KBM-7 (cell line): ENCODE results near the gene BDH1.
"Not testable (repeated sequence)": the region's sequence is repeated elsewhere in the genome, so short reads cannot be mapped to it uniquely, and the experiment has no call there.

Source experiments
- DNase-seq: peaks from one replicate; pipeline ENCODE4 v3.0.0-alpha.2; 2015
- in situ Hi-C: fragments of 300-500 bp; cut with MboI; formaldehyde crosslinking; loops from 2 replicates; pipeline ENCODE4 v1.14.3; 2020; ENCODE audit warnings: low sequenced_read_pairs, low pct_unique_long_range_greater_than_20kb, mixed read lengths

BDH1 gene

DNA sequence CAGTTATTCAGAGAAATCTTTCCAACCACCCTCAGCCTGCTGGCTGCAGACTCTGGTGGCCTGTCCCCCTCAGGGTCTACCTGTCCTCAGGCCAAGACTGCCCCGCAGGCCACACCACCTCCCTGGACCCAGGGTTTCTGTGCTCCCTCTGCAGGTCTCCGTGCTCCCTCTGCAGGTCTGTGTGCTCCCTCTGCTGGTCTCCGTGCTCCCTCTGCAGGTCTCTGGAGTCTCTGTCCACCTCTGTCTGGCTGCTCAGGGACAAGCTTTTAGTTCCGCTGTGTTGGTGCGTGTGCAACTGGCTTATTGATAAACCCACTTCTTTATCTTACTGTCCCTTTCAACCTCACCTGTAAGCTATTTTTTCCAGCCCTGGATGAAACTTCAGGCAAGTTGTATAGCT is 30.1 kb downstream of the BDH1 start:
- in situ Hi-C loops, result no loop called here
- no peak for DNase-seq

DNA sequence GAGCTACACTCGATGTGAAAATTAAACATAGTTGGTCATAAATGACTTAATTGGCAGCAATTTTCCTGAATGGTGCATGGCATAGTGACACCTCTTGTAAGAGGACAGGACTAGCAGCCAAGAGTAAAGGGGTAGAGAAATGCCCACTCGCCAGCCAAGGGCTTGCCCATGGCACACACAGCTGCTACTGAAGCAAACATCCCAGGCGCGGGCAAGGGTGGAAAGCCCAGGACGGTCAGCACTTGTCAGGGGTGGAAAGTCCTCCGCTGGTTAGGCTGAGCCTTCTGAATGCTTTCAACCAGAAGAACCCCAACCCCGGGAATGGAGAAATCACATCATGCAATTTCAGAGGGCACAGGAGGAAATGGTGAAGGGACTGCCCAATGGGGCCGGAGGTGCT is 31.6 kb downstream of the BDH1 start:
- DNase-seq, result no peak

DNA sequence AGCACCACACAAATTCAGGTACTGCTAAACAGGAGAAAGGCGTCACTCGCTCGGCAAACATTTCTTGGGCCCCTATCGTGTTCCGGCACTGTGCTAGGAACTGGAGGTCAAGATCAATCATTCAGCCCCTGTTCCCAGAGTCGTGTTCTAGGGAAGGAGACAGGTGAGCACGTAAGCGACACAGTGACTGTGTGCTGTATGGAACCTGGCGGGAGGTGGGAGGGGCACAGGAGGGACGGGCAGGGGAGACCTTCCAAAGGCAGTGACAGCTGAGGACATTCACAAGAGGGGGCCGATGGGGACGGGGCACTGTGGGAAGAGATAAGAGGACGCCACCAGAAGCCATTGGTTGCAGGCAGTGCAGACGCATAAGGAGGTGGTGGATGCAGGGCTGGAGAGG is 32.2 kb downstream of the BDH1 start:
- in situ Hi-C loops, result loop anchor here (25.0 kb wide), 1 partner anchor 536 kb away; no protein-coding TSS in a partner anchor
- DNase-seq, result no peak

More for the DNA sequence above, 31.6 kb downstream of the BDH1 start:
- in situ Hi-C loops, result loop anchor here (25.0 kb wide), 1 partner anchor 537 kb away; no protein-coding TSS in a partner anchor

DNA sequence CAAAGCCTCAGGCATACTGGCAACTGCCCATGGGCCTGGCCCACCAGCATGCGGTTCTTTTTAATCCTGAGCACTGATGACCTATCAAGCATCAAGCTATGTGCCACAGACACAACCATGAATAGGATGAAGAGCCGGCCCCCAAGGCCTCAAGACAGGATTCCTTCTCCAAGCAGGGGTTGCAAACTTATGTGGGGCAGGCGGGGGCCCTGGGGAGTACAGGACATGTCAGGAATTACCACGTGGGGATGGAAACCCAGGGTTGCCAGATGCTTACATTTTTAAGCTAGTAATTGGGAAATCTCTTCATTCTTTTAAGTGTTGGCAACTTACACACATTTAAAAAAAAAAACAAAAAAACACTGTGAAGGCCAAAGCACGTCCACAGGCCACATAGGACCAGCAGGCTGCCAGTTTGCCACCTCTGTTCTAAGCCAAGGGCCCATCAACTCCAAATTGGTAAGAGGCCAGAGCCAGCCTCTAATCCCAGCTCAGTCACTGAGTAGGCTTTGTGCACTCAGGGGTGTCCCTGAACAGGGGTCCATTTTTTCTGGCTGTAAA is 32.8 kb downstream of the BDH1 start:
- in situ Hi-C loops, result loop anchor here (25.0 kb wide), 1 partner anchor 536 kb away; no protein-coding TSS in a partner anchor
- DNase-seq, result no peak

DNA sequence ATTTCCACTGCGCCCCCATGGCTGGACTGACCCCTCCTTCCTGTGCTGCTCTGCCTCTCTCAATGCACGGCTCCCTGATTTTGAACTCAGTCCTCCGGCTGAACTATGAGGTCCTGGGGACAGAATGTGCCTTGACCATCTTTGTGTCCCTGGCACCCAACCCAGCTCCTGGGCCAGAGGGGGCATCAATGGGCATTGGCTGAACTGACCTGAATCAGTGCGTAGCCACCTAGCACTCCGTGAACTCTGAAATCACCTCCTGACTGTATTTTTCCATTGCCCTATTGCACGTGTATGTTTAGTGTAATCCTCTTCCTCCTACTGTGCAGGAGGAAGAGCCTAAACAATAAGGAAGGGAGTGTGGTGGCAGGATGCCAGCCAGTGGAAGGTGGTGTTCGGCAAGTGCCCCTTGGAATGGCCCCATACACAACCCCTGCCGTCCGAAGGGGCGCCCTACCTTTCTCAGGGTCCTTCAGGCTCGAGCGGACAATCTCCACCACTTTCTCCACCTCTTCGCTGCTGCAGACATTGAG is 33.5 kb downstream of the BDH1 start:
- in situ Hi-C loops, result loop anchor here (25.0 kb wide), 1 partner anchor 535 kb away; no protein-coding TSS in a partner anchor
- no peak for DNase-seq

DNA sequence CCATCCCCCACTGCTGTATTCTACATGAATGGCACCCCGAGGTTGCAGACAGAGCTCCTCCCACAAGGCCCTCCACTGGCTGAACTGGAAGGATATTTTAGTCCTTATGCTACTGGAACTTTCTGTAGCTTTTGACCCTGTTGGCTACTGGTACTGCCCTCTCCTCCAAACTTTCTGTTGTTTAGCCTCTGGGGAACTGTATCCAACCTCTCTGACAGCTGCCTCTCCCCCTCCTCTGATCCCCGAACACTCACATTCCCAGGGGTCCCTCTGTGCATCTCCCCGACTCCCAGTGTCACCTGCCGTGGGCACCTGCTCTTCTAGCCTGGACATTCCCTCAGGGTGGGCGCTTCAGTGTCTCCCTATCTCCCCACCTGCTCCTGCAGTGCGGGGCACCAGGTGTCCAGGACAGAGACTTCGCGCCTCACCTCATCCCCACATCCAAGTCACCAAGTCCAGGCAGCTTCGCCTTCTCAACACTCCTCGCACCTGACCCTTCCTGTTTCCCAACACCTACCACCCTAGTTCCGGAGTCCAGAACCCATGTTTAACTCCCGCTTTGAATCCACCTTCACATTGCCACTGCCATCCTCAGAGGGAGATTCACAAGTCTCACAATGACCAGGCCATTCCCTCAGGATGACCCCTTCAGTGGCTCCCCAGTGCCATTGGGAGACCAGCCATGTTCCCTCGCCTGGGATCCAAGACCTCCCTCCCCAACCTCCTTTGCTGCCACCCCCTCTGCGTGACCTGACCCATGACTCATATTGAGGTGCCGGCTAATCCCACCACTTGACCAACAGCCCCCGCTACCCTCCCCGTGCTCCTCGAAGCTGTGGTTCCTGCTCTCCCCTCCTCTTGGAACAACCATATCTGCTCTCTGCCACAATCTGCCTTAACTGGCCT is 34.2 kb downstream of the BDH1 start:
- in situ Hi-C loops, result loop anchor here (25.0 kb wide), 1 partner anchor 534 kb away; no protein-coding TSS in a partner anchor
- DNase-seq, result no peak

DNA sequence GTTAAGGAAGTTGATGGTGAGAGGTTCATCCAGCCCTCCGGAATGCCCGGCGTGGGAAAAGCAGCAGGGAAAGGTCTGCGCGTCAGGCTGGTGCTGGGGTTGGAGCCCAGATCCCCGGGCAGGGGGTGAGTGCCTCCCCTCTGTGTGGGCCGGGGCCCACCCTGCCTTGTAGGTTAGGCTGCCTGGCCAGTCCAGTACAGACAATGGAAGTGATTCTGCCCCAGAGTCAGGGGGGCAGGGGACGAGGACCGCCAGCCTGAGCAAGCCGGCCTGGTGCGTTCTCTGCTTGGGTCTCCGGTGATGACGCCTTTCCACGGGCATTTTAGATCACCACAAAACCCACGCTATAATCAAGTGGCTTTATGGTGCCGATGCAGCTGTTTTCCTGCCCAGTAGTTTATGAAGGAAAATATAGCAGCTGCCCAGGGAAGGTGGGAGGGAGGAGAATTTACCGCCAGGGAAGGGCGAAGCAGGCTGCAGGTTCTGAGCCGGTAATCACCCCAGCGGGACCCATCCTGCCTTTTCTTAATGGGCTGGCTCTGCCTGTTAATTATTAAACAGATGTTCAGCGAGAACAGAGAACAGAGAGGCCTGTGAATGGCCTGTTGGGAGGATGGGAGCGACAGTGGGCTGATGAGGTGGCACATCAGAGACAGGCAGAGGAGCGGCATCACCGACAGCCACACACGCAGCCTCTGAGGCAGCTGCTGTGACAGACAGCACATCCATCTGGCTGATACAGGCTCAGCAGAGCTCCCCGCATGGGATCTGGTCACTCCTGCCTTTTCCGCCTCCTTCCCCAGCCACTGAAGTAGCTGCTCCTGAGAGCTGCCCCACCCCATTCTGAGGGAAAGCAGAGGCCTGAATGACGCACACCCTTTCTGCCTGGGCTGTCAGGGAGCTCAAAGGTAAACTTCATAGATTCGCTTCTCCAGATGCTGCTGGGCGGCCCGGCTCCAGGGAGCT is 35.2 kb downstream of the BDH1 start:
- in situ Hi-C loops, result loop anchor here (25.0 kb wide), 1 partner anchor 533 kb away; no protein-coding TSS in a partner anchor
- DNase-seq, result no peak

DNA sequence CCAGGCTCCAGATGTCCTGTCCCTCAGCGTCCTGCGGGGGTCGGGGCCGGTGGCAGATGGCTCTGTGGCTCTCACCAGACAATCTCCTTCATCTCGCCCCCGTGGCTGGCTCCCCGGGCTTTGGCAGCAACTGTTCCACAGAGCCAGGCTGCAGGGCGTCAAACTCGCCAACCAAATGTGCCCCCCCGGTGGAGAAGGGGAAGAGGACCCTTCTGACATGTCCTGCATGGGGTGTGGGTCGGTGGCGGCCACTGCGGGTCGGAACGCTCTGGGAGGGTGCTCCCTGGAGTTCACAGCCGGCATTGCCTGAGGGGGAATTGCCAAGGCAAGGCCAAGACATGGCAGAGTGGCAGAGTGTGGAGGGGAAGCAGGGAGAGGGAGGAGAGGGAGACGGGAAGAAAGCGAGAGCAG is 36.0 kb downstream of the BDH1 start:
- DNase-seq, result no peak
- in situ Hi-C loops, result loop anchor here (25.0 kb wide), 1 partner anchor 533 kb away; no protein-coding TSS in a partner anchor

DNA sequence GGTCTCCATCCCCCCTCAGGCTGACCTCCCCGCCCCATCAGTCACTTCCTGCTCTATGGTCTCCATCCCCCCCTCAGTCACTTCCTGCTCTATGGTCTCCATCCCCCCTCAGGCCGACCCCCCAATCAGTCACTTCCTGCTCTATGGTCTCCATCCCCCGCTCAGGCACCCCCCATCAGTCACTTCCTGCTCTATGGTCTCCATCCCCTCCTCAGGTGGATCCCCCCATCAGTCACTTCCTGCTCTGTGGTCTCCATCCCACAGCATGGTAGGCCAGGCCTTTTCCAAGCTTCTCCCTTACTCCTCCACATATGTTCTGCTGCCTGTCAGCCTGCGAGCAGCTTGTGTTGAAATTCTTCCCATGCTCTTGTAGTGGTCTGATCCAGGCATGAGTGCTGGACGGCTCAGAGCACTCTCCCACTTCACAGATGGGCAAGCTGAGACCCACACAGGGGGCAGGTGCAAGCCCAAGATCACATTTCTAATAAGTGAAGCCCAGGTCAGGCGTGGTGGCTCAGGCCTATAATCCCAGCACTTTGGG is 36.8 kb downstream of the BDH1 start:
- no peak for DNase-seq
- in situ Hi-C loops, result loop anchor here (25.0 kb wide), 1 partner anchor 532 kb away; no protein-coding TSS in a partner anchor

DNA sequence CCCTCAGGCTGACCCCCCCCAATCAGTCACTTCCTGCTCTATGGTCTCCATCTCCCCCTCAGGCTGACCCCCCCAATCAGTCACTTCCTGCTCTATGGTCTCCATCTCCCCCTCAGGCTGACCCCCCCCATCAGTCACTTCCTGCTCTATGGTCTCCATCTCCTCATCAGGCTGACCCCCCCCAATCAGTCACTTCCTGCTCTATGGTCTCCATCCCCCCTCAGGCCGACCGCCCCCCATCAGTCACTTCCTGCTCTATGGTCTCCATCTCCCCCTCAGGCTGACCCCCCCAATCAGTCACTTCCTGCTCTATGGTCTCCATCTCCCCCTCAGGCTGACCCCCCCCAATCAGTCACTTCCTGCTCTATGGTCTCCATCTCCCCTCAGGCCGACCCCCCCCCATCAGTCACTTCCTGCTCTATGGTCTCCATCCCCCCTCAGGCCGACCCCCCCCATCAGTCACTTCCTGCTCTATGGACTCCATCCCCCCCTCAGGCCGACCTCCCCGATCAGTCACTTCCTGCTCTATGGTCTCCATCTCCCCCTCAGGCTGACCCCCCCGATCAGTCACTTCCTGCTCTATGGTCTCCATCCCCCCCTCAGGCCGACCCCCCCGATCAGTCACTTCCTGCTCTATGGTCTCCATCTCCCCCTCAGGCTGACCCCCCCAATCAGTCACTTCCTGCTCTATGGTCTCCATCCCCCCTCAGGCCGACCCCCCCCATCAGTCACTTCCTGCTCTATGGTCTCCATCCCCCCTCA is 37.7 kb downstream of the BDH1 start:
- not testable (repeated sequence) for DNase-seq
- in situ Hi-C loops, result loop anchor here (25.0 kb wide), 1 partner anchor 531 kb away; no protein-coding TSS in a partner anchor

DNA sequence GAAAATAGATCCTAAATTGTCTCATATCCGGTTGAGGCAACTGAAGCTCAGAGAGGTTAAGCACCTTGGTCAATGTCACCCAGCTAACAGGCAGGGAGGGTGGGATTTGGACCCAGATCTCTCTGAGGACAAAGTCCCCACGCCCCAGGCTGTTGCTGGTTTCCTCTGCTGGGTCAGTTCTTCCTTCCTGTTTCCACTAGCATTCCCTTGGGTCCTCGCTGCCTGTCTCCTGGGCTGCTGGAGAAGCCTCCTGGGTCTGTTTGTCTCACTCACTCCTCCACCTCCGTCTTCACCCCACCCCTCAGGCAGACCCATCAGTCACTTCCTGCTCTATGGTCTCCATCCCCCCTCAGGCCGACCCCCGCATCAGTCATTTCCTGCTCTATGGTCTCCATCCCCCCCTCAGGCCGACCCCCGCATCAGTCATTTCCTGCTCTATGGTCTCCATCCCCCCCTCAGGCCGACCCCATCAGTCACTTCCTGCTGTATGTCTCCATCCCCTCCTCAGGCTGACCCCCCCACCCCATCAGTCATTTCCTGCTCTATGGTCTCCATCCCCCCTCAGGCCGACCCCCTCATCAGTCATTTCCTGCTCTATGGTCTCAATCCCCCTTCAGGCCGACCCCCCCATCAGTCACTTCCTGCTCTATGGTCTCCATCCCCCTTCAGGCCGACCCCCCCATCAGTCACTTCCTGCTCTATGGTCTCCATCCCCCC is 38.7 kb downstream of the BDH1 start:
- in situ Hi-C loops, result loop anchor here (25.0 kb wide), 1 partner anchor 530 kb away; no protein-coding TSS in a partner anchor
- not testable (repeated sequence) for DNase-seq

DNA sequence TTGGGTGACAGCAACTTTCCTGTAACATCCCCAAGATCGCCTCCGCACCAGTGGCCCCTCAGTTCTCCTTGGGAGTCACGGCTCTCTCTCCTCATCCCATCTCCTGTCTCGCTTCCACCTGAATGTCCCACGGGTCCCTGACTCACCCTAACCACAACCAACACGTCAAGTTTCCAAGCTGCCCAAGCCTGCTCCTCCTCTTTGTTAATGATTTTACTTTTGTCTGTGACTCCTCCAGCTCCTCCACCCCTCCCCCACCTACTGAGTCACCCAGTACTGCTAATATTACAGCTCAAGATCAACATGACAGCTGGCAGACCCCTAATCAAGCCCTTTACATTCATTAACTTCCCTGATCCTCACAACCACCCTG is 39.3 kb downstream of the BDH1 start:
- DNase-seq, result no peak
- in situ Hi-C loops, result loop anchor here (25.0 kb wide), 1 partner anchor 529 kb away; no protein-coding TSS in a partner anchor

DNA sequence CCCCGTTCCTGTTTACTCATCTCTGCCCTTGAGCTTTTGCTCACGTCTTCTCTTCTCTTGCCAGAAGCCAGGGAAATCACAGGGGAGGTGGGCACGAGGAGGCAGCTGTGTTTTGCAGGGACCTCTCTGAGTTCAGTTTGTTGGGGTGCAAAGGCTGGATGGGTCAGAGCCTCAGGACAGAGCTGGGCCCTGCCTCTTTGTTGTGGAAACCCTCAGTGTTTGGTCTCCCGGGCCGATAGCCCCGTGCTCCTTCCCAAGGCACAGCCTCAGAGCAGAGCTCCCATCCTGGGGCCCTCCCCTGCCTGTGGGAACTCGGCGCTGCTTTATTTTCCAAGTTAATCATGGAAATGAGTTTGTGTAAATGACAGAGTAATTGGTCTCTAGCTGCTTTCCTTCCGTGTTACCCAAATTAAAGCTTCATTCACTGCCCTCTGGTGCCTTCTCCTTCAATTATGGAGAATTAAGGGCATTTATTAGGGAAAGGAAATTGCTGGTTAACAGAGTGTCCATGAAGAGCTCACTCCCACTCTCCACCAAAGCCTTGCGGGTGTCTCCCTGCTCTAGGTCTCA is 40.9 kb downstream of the BDH1 start:
- DNase-seq, result no peak
- in situ Hi-C loops, result loop anchor here (25.0 kb wide), 1 partner anchor 528 kb away; no protein-coding TSS in a partner anchor

DNA sequence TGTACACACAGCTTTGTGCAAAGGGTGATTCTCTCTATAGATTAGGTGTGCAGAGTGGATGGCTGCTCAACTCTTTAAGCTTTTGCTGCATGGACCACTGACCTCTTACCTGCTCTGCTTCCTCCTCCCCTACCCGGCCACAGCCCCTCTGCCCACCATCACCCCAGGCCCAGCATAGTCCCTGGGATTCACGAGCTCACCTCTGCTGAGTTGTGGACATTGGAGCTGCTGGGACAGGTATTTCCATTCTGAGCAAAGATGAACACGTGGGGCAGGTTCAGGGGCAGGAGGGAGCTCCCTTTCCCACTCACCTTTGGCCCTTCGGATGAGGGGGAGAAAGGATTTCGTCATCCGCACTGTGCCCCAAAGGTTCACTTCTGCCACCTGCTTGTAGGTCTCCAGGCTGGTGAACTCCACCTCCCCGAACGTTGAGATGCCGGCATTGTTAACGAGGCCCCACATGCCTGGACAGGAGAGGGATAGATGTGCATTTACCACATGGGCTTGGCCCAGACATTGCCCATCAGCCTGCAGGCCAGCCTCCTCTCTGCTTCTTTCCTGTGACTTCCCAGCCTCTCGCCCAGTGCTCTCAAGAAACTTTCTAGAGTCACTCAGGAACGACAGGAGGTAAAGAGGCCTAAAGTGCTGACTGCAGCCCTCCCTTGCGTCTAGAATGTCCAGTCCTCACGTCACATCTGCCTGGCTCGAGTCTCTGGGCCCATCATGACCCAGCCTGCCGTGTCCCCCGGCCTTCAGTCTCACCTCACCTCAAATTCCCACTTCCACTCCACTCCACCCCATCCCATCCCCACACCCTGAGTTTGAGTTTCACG is 41.6 kb downstream of the BDH1 start:
- no peak for DNase-seq
- in situ Hi-C loops, result loop anchor here (25.0 kb wide), 1 partner anchor 527 kb away; no protein-coding TSS in a partner anchor

DNA sequence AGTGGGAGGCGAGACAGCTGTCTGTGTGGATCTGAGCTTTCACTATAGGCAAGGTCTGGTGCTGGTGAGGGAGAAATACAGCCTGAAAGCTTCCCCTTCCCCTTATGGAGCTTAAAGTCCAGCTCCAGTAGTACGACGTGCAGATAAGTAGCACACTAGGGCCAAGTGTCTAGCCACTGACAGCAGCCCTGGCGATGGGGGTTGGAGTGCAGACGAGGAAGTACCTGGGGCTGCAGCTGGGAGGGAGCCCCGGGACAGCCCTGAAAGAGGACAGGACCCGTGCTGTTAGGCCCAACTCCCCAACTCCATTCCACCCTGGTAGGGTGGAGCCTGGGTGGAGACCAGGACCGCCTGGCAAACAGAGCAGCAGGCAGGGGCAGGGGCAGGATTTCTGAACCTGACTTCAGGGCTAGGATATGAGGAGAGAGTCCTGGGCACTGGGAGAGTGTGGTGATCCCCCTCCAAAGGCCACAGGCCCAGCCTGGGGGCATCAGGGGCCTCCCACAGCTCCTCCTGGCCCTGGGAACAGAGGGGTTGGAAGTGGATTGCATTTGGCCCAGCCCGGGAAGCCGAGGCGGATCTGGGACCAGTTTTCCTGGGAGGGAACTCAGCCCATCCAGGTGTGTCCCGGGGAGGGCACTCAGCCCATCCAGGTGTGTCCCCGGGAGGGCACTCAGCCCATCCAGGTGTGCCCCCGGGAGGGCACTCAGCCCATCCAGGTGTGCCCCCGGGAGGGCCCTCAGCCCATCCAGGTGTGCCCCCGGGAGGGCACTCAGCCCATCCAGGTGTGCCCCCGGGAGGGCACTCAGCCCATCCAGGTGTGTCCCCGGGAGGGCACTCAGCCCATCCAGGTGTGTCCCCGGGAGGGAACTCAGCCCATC is 42.8 kb downstream of the BDH1 start:
- in situ Hi-C loops, result loop anchor here (25.0 kb wide), 1 partner anchor 526 kb away; no protein-coding TSS in a partner anchor
- no peak for DNase-seq
